Measurements from ENCODE around the gene CRYBG2. TPM values are rescaled to one million over a fixed set of nuclear protein-coding genes. Genes with fewer than 3 reads are reported as not detected.

The CRYBG2 gene
- polyA plus RNA-seq, 1 donor from 2014 or later: 2.5 TPM

DNA sequence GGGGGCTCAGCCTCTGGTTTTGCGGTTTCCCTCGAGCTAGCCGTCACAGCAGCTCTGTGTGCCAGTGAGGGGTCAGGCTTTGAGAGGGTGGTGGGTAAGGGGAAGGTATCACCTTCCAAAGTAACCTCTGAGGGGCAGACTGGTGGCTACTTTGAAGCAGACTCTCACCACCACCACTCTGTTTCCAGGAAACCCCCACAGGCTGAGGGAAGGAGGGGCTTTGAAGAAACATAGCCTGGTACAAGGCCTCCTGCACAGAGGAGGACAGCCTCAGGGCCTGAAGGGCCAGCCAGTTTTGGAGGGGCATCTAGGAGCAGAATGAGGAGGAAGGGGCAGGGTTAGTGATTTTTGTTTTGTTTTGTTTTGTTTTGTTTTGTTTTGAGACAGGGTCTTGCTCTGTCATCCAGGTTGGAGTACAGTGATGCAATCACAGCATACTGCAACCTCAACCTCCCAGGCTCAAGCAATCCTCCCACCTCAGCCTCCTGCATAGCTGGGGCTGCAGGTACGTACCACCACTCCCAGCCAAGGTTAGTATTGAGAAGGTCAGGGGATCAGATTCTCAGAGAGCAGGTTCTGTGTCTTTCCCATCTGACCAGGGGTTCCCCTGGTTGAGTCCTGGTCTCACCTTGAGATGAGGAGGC lies 35.8 kb upstream of the CRYBG2 start:
- Histone ChIP-seq H3K9ac (ENCODE audit: low read length) (no peak overlapping the region), H3K9me2 (ENCODE audit: insufficient read depth, low read length) (no peaks in the 10 kb centered on the region), H2AFZ (ENCODE audit: low read depth, low read length) (no peak overlapping the region)

DNA sequence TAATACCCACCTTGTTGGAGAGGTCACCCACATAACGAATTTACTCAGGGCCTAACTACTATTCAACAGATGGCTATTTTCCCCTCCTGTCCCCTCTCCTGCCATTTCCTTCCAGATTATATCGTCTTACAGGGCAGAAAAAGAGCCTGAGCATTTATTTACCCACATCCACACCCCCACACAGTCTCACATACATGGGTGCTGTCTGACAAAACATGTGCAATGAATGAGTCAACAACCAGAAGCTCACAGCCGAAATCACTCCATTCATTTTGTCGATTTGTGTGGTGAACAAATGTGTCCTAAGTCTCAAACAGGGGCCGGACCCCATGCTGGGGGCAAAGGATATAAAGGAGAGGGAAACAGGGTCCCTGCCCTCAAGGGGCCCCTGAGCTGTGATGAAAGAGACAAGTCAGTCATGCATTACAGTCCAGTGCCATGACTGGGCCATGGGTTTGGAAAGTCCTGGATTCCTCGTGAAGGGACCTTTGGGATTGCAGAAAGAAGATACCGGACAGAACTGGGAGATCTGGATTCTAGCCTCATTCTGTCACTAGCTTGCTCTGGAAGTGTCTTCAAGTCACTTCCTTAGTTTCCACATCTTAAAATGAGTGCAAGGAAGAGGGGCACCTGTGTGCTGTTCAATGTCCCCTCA lies 35.0 kb upstream of the CRYBG2 start:
- TF ChIP-seq EZH2 (IDR thresholded peaks at IDR 0.05; ENCODE audit: borderline replicate concordance, insufficient read depth, low read length, poor library complexity, severe bottlenecking) (no peak), MXI1 (conservative IDR thresholded peaks at IDR 0.05; ENCODE audit: poor library complexity, severe bottlenecking) (no peak), SMC3 (conservative IDR thresholded peaks at IDR 0.05; ENCODE audit: poor library complexity) (no peak), TAF1 (IDR thresholded peaks at IDR 0.05; ENCODE audit: low read depth) (no peak), EP300 (conservative IDR thresholded peaks at IDR 0.05; ENCODE audit: poor library complexity, severe bottlenecking) (no peak), POLR2AphosphoS5 (IDR thresholded peaks at IDR 0.05) (no peak), RAD21 (conservative IDR thresholded peaks at IDR 0.05) (no peak)
- TF ChIP-seq, protein P1, sequence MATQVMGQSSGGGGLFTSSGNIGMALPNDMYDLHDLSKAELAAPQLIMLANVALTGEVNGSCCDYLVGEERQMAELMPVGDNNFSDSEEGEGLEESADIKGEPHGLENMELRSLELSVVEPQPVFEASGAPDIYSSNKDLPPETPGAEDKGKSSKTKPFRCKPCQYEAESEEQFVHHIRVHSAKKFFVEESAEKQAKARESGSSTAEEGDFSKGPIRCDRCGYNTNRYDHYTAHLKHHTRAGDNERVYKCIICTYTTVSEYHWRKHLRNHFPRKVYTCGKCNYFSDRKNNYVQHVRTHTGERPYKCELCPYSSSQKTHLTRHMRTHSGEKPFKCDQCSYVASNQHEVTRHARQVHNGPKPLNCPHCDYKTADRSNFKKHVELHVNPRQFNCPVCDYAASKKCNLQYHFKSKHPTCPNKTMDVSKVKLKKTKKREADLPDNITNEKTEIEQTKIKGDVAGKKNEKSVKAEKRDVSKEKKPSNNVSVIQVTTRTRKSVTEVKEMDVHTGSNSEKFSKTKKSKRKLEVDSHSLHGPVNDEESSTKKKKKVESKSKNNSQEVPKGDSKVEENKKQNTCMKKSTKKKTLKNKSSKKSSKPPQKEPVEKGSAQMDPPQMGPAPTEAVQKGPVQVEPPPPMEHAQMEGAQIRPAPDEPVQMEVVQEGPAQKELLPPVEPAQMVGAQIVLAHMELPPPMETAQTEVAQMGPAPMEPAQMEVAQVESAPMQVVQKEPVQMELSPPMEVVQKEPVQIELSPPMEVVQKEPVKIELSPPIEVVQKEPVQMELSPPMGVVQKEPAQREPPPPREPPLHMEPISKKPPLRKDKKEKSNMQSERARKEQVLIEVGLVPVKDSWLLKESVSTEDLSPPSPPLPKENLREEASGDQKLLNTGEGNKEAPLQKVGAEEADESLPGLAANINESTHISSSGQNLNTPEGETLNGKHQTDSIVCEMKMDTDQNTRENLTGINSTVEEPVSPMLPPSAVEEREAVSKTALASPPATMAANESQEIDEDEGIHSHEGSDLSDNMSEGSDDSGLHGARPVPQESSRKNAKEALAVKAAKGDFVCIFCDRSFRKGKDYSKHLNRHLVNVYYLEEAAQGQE (IDR thresholded peaks at IDR 0.05; ENCODE audit: borderline replicate concordance): no peak
- TF ChIP-seq, protein P2, sequence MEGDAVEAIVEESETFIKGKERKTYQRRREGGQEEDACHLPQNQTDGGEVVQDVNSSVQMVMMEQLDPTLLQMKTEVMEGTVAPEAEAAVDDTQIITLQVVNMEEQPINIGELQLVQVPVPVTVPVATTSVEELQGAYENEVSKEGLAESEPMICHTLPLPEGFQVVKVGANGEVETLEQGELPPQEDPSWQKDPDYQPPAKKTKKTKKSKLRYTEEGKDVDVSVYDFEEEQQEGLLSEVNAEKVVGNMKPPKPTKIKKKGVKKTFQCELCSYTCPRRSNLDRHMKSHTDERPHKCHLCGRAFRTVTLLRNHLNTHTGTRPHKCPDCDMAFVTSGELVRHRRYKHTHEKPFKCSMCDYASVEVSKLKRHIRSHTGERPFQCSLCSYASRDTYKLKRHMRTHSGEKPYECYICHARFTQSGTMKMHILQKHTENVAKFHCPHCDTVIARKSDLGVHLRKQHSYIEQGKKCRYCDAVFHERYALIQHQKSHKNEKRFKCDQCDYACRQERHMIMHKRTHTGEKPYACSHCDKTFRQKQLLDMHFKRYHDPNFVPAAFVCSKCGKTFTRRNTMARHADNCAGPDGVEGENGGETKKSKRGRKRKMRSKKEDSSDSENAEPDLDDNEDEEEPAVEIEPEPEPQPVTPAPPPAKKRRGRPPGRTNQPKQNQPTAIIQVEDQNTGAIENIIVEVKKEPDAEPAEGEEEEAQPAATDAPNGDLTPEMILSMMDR (IDR thresholded peaks at IDR 0.05; ENCODE audit: poor library complexity, severe bottlenecking): no peak
- no peaks in the 10 kb centered on the region for H4K20me1 ChIP-seq (ENCODE audit: insufficient read depth)
- no peaks in the 10 kb centered on the region for H3K27me3 ChIP-seq (ENCODE audit: insufficient read depth, low read depth, low read length)
- no peaks in the 10 kb centered on the region for H3F3A ChIP-seq (ENCODE audit: insufficient read depth, low read length, poor library complexity, severe bottlenecking)
- H3K36me3 ChIP-seq (ENCODE audit: insufficient read depth, low read length): no peaks in the 10 kb centered on the region
- H3K4me2 ChIP-seq (ENCODE audit: low read length): no peak overlapping the region
- no peak overlapping the region for H2AFZ ChIP-seq (ENCODE audit: low read depth, low read length)
- H3K27ac ChIP-seq (ENCODE audit: low read length): no peak overlapping the region
- no peaks in the 10 kb centered on the region for H3K9me2 ChIP-seq (ENCODE audit: insufficient read depth, low read length)
- H3K79me2 ChIP-seq (replicated peaks; ENCODE audit: insufficient read depth, low read length): no peaks in the 10 kb centered on the region
- no peak overlapping the region for H3K9ac ChIP-seq (ENCODE audit: low read length)
- no peaks in the 10 kb centered on the region for H3K9me3 ChIP-seq (ENCODE audit: low read length)
- no peak overlapping the region for H3K4me3 ChIP-seq (ENCODE audit: low read length)

More for the DNA sequence above, 35.8 kb upstream of the CRYBG2 start:
- no peaks in the 10 kb centered on the region for H3K36me3 ChIP-seq (ENCODE audit: insufficient read depth, low read length)
- H4K20me1 ChIP-seq (ENCODE audit: insufficient read depth): no peaks in the 10 kb centered on the region
- TF ChIP-seq, protein P1 (IDR thresholded peaks at IDR 0.05; ENCODE audit: borderline replicate concordance): no peak
- TF ChIP-seq TAF1 (IDR thresholded peaks at IDR 0.05; ENCODE audit: low read depth): no peak
- TF ChIP-seq SMC3 (conservative IDR thresholded peaks at IDR 0.05; ENCODE audit: poor library complexity): no peak
- TF ChIP-seq MXI1 (conservative IDR thresholded peaks at IDR 0.05; ENCODE audit: poor library complexity, severe bottlenecking): no peak
- no peak for TF ChIP-seq EZH2 (IDR thresholded peaks at IDR 0.05; ENCODE audit: borderline replicate concordance, insufficient read depth, low read length, poor library complexity, severe bottlenecking)
- TF ChIP-seq EP300 (conservative IDR thresholded peaks at IDR 0.05; ENCODE audit: poor library complexity, severe bottlenecking): no peak
- no peak for TF ChIP-seq RAD21 (conservative IDR thresholded peaks at IDR 0.05)
- no peak for TF ChIP-seq POLR2AphosphoS5 (IDR thresholded peaks at IDR 0.05)
- TF ChIP-seq, protein P2 (IDR thresholded peaks at IDR 0.05; ENCODE audit: poor library complexity, severe bottlenecking): no peak
- no peaks in the 10 kb centered on the region for H3F3A ChIP-seq (ENCODE audit: insufficient read depth, low read length, poor library complexity, severe bottlenecking)
- no peak overlapping the region for H3K4me3 ChIP-seq (ENCODE audit: low read length)
- no peak overlapping the region for H3K27ac ChIP-seq (ENCODE audit: low read length)
- no peaks in the 10 kb centered on the region for H3K27me3 ChIP-seq (ENCODE audit: insufficient read depth, low read depth, low read length)
- H3K79me2 ChIP-seq (replicated peaks; ENCODE audit: insufficient read depth, low read length): no peaks in the 10 kb centered on the region
- H3K9me3 ChIP-seq (ENCODE audit: low read length): no peaks in the 10 kb centered on the region
- H3K4me2 ChIP-seq (ENCODE audit: low read length): no peak overlapping the region

All from neural cell (in vitro differentiated cells).